HEK293 (cell line): ENCODE measurements around the gene LMNA.

Experiments
- CTCF ChIA-PET: fragments of 350-600 bp; formaldehyde crosslinking; extraction: SDS; loops from one replicate; lab custom pipeline; 2021; ENCODE audit warnings: antibody characterized with exemption; lab: Yijun Ruan, JAX
- POLR2A ChIA-PET: fragments of 300-600 bp; formaldehyde crosslinking; extraction: SDS; loops from one replicate; lab custom pipeline; 2020; ENCODE audit warnings: antibody characterized with exemption, inconsistent platforms; lab: Yijun Ruan, JAX
- H3K27ac ChIP-seq: fragments of 200-500 bp; sonication (Bioruptor generic); 2 replicates; pipeline ENCODE4 v1.5.1; 2014; ENCODE audit warnings: low read depth, low read length, control low read depth, inconsistent platforms; ENCODE audit errors: extremely low read depth
- H3K36me3 ChIP-seq, 2 experiments: fragments of 200-500 bp in 1 of 2; sonication (Bioruptor generic) in 1 of 2; 1 replicate in 1 of 2; 2 replicates in 1 of 2; pipeline ENCODE4 v1.5.1; 2014 to 2017; ENCODE audit warnings: inconsistent platforms in 2 of 2, low read length in 2 of 2; ENCODE audit not compliant: control insufficient read depth in 2 of 2, insufficient read depth in 1 of 2
- H3K4me1 ChIP-seq: fragments of 200-500 bp; sonication (Bioruptor generic); 2 replicates; pipeline ENCODE4 v1.5.1; 2014; ENCODE audit warnings: mild to moderate bottlenecking, low read length, inconsistent platforms; ENCODE audit not compliant: control insufficient read depth, insufficient read depth
- H3K4me3 ChIP-seq: 2 replicates; pipeline ENCODE4 v1.5.1; 2011; ENCODE audit warnings: low read depth, mild to moderate bottlenecking, control low read depth, low read length, moderate library complexity
- H3K9me3 ChIP-seq: fragments of 200-500 bp; sonication (Bioruptor generic); 2 replicates; pipeline ENCODE4 v1.5.1; 2014; ENCODE audit warnings: low read depth, low read length, inconsistent platforms; ENCODE audit not compliant: control insufficient read depth, insufficient read depth
- GLI2 ChIP-seq: fragments of 450-650 bp; formaldehyde crosslinking; IDR thresholded peaks from 2 replicates; pipeline ENCODE4; 2017; ENCODE audit warnings: missing biosample characterization, missing genetic modification characterization, low read depth, borderline replicate concordance
- YY2 ChIP-seq: fragments of 450-650 bp; formaldehyde crosslinking; IDR thresholded peaks from 2 replicates; pipeline ENCODE4 v1.5.1; 2016; ENCODE audit warnings: missing biosample characterization, missing genetic modification characterization
- ZNF114 ChIP-seq: fragments of 450-650 bp; formaldehyde crosslinking; IDR thresholded peaks from 2 replicates; pipeline ENCODE4 v1.5.0; 2017; ENCODE audit warnings: missing biosample characterization, missing genetic modification characterization
- ZNF24 ChIP-seq: fragments of 450-650 bp; formaldehyde crosslinking; IDR thresholded peaks from 2 replicates; pipeline ENCODE4 v1.5.1; 2016; ENCODE audit warnings: missing biosample characterization, missing genetic modification characterization
- ZNF341 ChIP-seq: fragments of 450-650 bp; formaldehyde crosslinking; IDR thresholded peaks from 2 replicates; pipeline ENCODE4; 2016; ENCODE audit warnings: low read depth, missing biosample characterization, missing genetic modification characterization
- ZNF529 ChIP-seq: fragments of 450-650 bp; formaldehyde crosslinking; IDR thresholded peaks from 2 replicates; pipeline ENCODE4 v1.5.1; 2017; ENCODE audit warnings: missing genetic modification characterization, missing biosample characterization; ENCODE audit not compliant: insufficient replicate concordance
- ZNF571 ChIP-seq: fragments of 450-650 bp; formaldehyde crosslinking; IDR thresholded peaks from 2 replicates; pipeline ENCODE4 v1.5.0; 2017; ENCODE audit warnings: missing biosample characterization, missing genetic modification characterization
- ZNF623 ChIP-seq: fragments of 450-650 bp; formaldehyde crosslinking; IDR thresholded peaks from 2 replicates; pipeline ENCODE4 v1.5.1; 2016; ENCODE audit warnings: missing biosample characterization, missing genetic modification characterization
- ZNF701 ChIP-seq: fragments of 450-650 bp; formaldehyde crosslinking; IDR thresholded peaks from 2 replicates; pipeline ENCODE4 v1.5.1; 2016; ENCODE audit warnings: missing biosample characterization, missing genetic modification characterization
- ZNF785 ChIP-seq: fragments of 450-650 bp; formaldehyde crosslinking; IDR thresholded peaks from 2 replicates; pipeline ENCODE4 v1.5.1; 2016; ENCODE audit warnings: missing biosample characterization, missing genetic modification characterization
- TF ChIP-seq, protein P1 (sequence below): fragments of 450-650 bp; IDR thresholded peaks from 2 replicates; pipeline ENCODE4 v1.5.1; 2018; ENCODE audit warnings: missing biosample characterization, mild to moderate bottlenecking, missing genetic modification characterization
- TF ChIP-seq, protein P2 (sequence below): fragments of 450-650 bp; formaldehyde crosslinking; IDR thresholded peaks from 2 replicates; pipeline ENCODE4 v1.5.1; 2016; ENCODE audit warnings: missing biosample characterization, missing genetic modification characterization, low read depth
- TF ChIP-seq, protein P3 (sequence below): IDR thresholded peaks from 2 replicates; pipeline ENCODE4 v1.6.1; 2011; ENCODE audit warnings: mild to moderate bottlenecking, low read depth, low read length, borderline replicate concordance
- TF ChIP-seq, protein P4 (sequence below): fragments of 450-650 bp; formaldehyde crosslinking; IDR thresholded peaks from 2 replicates; pipeline ENCODE4 v1.5.1; 2017; ENCODE audit warnings: missing biosample characterization, missing genetic modification characterization
- TF ChIP-seq, protein P5 (sequence below): fragments of 450-650 bp; formaldehyde crosslinking; IDR thresholded peaks from 2 replicates; pipeline ENCODE4 v1.5.1; 2016; ENCODE audit warnings: missing biosample characterization, missing genetic modification characterization
- TF ChIP-seq, protein P6 (sequence below): fragments of 450-650 bp; formaldehyde crosslinking; IDR thresholded peaks from 2 replicates; pipeline ENCODE4 v1.5.1; 2016; ENCODE audit warnings: missing biosample characterization, missing genetic modification characterization

The LMNA gene

DNA sequence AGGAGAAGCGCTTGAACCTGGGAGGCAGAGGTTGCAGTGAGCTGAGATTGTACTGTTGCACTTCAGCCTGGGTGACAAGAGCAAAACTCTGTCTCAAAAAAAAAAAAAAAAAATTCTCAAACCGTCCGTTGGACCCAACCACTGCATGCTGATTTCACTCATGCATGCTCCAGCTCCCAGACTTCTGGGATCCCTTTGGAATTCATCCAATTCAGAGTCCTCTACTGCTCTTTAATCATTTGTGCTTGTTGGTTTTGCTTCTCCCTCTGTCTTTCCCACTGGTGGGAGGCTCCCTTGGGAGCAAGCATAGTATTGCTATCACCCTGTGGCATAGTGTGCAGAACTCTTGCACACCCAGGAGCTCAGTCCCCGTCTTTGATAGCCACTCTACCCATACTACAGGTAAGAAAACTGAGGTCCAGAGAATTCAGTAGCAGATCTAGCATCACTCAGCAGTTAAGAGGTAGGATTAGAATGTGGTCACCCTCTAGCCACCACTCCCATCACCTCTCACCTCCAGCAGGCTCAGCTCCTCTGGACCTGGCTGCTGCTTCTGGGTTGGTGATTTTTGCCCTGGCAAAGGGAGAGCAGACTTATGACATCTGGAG is 3.1 kb upstream of the LMNA start (continued):
- TF ChIP-seq, protein P1, sequence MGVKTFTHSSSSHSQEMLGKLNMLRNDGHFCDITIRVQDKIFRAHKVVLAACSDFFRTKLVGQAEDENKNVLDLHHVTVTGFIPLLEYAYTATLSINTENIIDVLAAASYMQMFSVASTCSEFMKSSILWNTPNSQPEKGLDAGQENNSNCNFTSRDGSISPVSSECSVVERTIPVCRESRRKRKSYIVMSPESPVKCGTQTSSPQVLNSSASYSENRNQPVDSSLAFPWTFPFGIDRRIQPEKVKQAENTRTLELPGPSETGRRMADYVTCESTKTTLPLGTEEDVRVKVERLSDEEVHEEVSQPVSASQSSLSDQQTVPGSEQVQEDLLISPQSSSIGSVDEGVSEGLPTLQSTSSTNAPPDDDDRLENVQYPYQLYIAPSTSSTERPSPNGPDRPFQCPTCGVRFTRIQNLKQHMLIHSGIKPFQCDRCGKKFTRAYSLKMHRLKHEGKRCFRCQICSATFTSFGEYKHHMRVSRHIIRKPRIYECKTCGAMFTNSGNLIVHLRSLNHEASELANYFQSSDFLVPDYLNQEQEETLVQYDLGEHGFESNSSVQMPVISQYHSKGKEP, result peak; percentile 71

DNA sequence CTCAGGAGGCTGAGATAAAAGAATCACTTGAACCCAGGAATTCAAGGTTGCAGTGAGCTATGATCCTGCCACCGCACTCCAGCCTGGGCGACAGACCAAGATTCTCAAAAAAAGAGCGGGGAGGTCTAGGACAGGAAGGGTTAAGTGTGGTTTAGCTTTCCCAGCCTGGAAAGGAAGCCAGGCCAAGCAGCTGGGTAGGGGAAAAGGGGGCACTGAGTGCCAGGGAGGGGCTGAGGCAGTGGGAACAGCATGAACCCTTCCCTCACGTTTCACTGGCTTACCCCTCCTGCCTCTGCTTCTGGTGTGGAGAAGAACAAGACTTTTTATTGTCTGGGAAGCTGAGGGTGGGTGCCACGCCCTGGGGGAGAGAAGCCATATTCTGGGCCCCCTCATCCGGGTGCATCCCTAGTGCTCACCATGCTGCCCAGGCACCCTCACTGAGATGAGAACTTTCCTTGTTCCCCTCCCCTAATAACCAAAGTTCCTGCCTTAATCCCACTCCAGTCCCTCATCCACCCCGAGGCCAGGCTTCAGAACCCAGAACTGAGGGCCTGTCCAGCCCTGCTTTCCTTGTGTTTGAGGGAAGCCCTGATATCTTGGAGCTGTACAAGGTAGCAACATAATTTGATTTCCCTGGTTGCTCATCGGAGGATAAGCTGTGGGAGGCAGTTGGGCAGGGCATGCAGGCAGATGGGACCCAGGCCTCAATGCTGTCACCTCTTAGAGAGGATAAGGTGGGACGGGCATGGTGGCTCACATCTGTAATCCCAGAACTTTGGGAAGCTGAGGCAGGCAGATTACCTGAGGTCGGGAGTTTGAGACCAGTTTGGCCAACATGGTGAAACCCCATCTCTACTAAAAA is 2.0 kb upstream of the LMNA start:
- TF ChIP-seq ZNF623 (tag by site-specific recombination) (no peak), ZNF114 (tag by site-specific recombination) (no peak), ZNF785 (no peak), ZNF529 (tag by site-specific recombination) (no peak), GLI2 (tag by site-specific recombination) (no peak), ZNF24 (tag by site-specific recombination) (no peak), YY2 (no peak), ZNF341 (peak; percentile 92), ZNF701 (tag by site-specific recombination) (no peak), ZNF571 (no peak)
- TF ChIP-seq, protein P2, sequence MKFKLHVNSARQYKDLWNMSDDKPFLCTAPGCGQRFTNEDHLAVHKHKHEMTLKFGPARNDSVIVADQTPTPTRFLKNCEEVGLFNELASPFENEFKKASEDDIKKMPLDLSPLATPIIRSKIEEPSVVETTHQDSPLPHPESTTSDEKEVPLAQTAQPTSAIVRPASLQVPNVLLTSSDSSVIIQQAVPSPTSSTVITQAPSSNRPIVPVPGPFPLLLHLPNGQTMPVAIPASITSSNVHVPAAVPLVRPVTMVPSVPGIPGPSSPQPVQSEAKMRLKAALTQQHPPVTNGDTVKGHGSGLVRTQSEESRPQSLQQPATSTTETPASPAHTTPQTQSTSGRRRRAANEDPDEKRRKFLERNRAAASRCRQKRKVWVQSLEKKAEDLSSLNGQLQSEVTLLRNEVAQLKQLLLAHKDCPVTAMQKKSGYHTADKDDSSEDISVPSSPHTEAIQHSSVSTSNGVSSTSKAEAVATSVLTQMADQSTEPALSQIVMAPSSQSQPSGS (tag by site-specific recombination), result no peak
- TF ChIP-seq, protein P3, sequence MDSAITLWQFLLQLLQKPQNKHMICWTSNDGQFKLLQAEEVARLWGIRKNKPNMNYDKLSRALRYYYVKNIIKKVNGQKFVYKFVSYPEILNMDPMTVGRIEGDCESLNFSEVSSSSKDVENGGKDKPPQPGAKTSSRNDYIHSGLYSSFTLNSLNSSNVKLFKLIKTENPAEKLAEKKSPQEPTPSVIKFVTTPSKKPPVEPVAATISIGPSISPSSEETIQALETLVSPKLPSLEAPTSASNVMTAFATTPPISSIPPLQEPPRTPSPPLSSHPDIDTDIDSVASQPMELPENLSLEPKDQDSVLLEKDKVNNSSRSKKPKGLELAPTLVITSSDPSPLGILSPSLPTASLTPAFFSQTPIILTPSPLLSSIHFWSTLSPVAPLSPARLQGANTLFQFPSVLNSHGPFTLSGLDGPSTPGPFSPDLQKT, result no peak
- TF ChIP-seq, protein P4, sequence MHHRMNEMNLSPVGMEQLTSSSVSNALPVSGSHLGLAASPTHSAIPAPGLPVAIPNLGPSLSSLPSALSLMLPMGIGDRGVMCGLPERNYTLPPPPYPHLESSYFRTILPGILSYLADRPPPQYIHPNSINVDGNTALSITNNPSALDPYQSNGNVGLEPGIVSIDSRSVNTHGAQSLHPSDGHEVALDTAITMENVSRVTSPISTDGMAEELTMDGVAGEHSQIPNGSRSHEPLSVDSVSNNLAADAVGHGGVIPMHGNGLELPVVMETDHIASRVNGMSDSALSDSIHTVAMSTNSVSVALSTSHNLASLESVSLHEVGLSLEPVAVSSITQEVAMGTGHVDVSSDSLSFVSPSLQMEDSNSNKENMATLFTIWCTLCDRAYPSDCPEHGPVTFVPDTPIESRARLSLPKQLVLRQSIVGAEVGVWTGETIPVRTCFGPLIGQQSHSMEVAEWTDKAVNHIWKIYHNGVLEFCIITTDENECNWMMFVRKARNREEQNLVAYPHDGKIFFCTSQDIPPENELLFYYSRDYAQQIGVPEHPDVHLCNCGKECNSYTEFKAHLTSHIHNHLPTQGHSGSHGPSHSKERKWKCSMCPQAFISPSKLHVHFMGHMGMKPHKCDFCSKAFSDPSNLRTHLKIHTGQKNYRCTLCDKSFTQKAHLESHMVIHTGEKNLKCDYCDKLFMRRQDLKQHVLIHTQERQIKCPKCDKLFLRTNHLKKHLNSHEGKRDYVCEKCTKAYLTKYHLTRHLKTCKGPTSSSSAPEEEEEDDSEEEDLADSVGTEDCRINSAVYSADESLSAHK, result no peak
- TF ChIP-seq, protein P5, sequence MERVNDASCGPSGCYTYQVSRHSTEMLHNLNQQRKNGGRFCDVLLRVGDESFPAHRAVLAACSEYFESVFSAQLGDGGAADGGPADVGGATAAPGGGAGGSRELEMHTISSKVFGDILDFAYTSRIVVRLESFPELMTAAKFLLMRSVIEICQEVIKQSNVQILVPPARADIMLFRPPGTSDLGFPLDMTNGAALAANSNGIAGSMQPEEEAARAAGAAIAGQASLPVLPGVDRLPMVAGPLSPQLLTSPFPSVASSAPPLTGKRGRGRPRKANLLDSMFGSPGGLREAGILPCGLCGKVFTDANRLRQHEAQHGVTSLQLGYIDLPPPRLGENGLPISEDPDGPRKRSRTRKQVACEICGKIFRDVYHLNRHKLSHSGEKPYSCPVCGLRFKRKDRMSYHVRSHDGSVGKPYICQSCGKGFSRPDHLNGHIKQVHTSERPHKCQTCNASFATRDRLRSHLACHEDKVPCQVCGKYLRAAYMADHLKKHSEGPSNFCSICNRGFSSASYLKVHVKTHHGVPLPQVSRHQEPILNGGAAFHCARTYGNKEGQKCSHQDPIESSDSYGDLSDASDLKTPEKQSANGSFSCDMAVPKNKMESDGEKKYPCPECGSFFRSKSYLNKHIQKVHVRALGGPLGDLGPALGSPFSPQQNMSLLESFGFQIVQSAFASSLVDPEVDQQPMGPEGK (tag by site-specific recombination), result peak; percentile 18; the same call in 1 of the 2 replicates
- TF ChIP-seq, protein P6, sequence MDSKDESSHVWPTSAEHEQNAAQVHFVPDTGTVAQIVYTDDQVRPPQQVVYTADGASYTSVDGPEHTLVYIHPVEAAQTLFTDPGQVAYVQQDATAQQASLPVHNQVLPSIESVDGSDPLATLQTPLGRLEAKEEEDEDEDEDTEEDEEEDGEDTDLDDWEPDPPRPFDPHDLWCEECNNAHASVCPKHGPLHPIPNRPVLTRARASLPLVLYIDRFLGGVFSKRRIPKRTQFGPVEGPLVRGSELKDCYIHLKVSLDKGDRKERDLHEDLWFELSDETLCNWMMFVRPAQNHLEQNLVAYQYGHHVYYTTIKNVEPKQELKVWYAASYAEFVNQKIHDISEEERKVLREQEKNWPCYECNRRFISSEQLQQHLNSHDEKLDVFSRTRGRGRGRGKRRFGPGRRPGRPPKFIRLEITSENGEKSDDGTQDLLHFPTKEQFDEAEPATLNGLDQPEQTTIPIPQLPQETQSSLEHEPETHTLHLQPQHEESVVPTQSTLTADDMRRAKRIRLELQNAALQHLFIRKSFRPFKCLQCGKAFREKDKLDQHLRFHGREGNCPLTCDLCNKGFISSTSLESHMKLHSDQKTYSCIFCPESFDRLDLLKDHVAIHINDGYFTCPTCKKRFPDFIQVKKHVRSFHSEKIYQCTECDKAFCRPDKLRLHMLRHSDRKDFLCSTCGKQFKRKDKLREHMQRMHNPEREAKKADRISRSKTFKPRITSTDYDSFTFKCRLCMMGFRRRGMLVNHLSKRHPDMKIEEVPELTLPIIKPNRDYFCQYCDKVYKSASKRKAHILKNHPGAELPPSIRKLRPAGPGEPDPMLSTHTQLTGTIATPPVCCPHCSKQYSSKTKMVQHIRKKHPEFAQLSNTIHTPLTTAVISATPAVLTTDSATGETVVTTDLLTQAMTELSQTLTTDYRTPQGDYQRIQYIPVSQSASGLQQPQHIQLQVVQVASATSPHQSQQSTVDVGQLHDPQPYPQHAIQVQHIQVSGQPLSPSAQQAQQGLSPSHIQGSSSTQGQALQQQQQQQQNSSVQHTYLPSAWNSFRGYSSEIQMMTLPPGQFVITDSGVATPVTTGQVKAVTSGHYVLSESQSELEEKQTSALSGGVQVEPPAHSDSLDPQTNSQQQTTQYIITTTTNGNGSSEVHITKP (tag by site-specific recombination), result no peak
- ChIA-PET CTCF (interaction anchor here (0.6 to 25.6 kb wide), 6 partner anchors 13 to 207 kb away, joined by 3 to 1029 read pairs (median 8); no protein-coding TSS in a partner anchor), POLR2A (interaction anchor here (1.3 to 5.5 kb wide), 4 partner anchors 10 to 100 kb away, joined by 3 to 63 read pairs (median 32); partner anchors contain the start of genes PMF1 and SLC25A44)
- no peak overlapping the region for H3K27ac ChIP-seq
- no peak overlapping the region for H3K4me3 ChIP-seq
- H3K36me3 ChIP-seq, result no peaks in the 10 kb centered on the region; a peak in 1 of 3 replicates
- H3K9me3 ChIP-seq, result no peaks in the 10 kb centered on the region
- H3K4me1 ChIP-seq, result peaks cover 4% of the 10 kb centered on the region
